SK-N-SH (cell line): Measurements from ENCODE around the gene FAM234A.

Experiments used
- CHD2 ChIP-seq: fragments of 150-350 bp; IDR thresholded peaks from 2 replicates; pipeline ENCODE4 v1.6.1; 2018; ENCODE audit warnings: low read length; ENCODE audit not compliant: partially characterized antibody
- CTCF ChIP-seq: fragments of 200-600 bp; sonication (generic); IDR thresholded peaks from 2 replicates; pipeline ENCODE4 v1.6.1; 2017; ENCODE audit warnings: antibody characterized with exemption, mild to moderate bottlenecking, moderate library complexity
- EZH2phosphoT487 ChIP-seq: fragments of 200-600 bp; sonication (generic); IDR thresholded peaks from 2 replicates; pipeline ENCODE4 v1.6.1; 2017; ENCODE audit warnings: low read depth, mixed run types, mild to moderate bottlenecking, antibody characterized with exemption, moderate library complexity, borderline replicate concordance
- MAX ChIP-seq: IDR thresholded peaks from 2 replicates; pipeline ENCODE4 v1.4.0; 2012; ENCODE audit warnings: low read depth
- POLR2AphosphoS5 ChIP-seq: IDR thresholded peaks from 2 replicates; pipeline ENCODE4 v1.6.1; 2012; ENCODE audit warnings: low read depth, low read length
- RAD21 ChIP-seq: IDR thresholded peaks from 2 replicates; pipeline ENCODE4 v1.6.1; 2012; ENCODE audit warnings: mild to moderate bottlenecking, low read length
- REST ChIP-seq: IDR thresholded peaks from 2 replicates; pipeline ENCODE4 v1.6.1; 2012; ENCODE audit warnings: mild to moderate bottlenecking, low read depth, low read length, moderate library complexity
- RXRA ChIP-seq: IDR thresholded peaks from 2 replicates; pipeline ENCODE4 v1.4.0; 2012; ENCODE audit warnings: low read depth, mild to moderate bottlenecking, borderline replicate concordance
- SIN3A ChIP-seq: IDR thresholded peaks from 2 replicates; pipeline ENCODE4 v1.6.1; 2012; ENCODE audit warnings: low read depth, mild to moderate bottlenecking, low read length, moderate library complexity, borderline replicate concordance

- TF ChIP-seq EZH2phosphoT487 (no peak), CTCF (0 out of 2 replicates have a peak, but pooled peaks have one; percentile 9), POLR2AphosphoS5 (no peak), RAD21 (0 out of 2 replicates have a peak, but pooled peaks have one; percentile 11), RXRA (no peak), SIN3A (no peak), CHD2 (no peak), REST (no peak), MAX (no peak)
These were observed 52.7 kb downstream of the FAM234A start for GRCh38 chr16:287298-287811.
